Body of pancreas (tissue), 4 donors: ENCODE measurements around the gene ZSWIM6.

Experiments used
- POLR2A ChIP-seq, 3 donors: fragments of 450-650 bp; IDR thresholded peaks; one replicate each; pipeline ENCODE4 v1.6.1; 2016; ENCODE audit warnings: antibody characterized with exemption in 3 of 3, mild to moderate bottlenecking in 2 of 3
- TF ChIP-seq, protein P1 (sequence below), 7 experiments: fragments of 450-650 bp in 4 of 7; fragments of 200-600 bp in 3 of 7; sonication (generic) in 3 of 7; IDR thresholded peaks; one replicate each; pipeline ENCODE4 v1.5.1; 2016 to 2019; ENCODE audit warnings: antibody characterized with exemption in 7 of 7

DNA sequence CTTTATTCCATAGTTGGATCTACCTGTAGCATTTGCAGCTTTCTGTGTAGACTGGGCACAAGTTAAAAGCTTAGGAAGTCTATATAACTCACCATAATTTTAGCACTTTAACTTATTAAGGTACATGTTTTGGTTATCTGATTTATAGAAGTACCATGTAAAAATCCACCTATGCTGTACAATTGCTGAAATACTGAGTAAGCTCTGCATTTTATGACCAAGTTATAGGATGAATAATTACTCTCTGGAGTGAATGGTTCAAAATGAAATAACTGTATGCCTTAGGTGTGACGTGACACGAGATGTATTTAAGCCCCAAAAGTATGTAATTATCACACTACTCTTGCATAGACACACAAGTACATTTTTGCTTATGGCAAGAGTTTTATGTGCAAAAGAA is 22.1 kb downstream of the ZSWIM6 start:
- TF ChIP-seq, protein P1, sequence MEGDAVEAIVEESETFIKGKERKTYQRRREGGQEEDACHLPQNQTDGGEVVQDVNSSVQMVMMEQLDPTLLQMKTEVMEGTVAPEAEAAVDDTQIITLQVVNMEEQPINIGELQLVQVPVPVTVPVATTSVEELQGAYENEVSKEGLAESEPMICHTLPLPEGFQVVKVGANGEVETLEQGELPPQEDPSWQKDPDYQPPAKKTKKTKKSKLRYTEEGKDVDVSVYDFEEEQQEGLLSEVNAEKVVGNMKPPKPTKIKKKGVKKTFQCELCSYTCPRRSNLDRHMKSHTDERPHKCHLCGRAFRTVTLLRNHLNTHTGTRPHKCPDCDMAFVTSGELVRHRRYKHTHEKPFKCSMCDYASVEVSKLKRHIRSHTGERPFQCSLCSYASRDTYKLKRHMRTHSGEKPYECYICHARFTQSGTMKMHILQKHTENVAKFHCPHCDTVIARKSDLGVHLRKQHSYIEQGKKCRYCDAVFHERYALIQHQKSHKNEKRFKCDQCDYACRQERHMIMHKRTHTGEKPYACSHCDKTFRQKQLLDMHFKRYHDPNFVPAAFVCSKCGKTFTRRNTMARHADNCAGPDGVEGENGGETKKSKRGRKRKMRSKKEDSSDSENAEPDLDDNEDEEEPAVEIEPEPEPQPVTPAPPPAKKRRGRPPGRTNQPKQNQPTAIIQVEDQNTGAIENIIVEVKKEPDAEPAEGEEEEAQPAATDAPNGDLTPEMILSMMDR (IDR thresholded peaks at IDR 0.05) = no peak
- no peak for TF ChIP-seq POLR2A (IDR thresholded peaks at IDR 0.05)
